ENCODE measurements around the gene SGMS1. TPM values are rescaled to one million over a fixed set of nuclear protein-coding genes. Genes with fewer than 3 reads are reported as not detected.

SGMS1 gene
- total RNA-seq, 1 experiment from 2014 or later, result 20.4 TPM

DNA sequence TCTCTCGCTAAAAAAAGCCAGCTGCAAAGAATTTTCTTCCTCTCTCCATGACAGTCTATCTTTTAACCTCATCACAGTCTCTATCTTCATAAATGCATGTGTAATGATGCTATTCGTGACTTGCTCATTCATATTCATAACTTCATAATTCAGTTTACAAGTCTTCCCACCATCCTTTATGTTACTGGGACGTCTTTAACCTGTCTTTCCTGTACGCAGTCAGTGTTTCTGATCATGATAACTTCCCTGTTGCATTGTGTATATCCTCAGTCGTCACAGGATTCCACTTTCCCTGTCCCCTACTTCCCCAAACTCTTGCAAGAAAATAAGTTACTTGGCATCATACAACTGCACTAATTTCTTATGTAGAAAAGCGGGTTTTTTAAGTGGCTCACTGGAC lies 206.9 kb downstream of the SGMS1 start:
- Histone ChIP-seq H3K27me3 (ENCODE audit: insufficient read depth, low read length) (no peaks in the 10 kb centered on the region; the same call in 1 of the 2 replicates), H4K8ac (replicated peaks; ENCODE audit: insufficient read length, low read depth, low read length) (no peak overlapping the region), H3K79me1 (ENCODE audit: insufficient read depth, low read depth, low read length, poor library complexity, severe bottlenecking) (peaks cover 1% of the 10 kb centered on the region), H2BK20ac (ENCODE audit: low read depth, low read length, poor library complexity, severe bottlenecking) (no peak overlapping the region), H3K23me2 (ENCODE audit: insufficient read length, low read depth, low read length, poor library complexity, severe bottlenecking) (peaks cover 11% of the 10 kb centered on the region), H3K56ac (ENCODE audit: insufficient read length, low read depth, low read length) (no peak overlapping the region), H3K27ac (ENCODE audit: insufficient read length, low read depth, low read length) (no peak overlapping the region), H4K5ac (ENCODE audit: insufficient read length, low read depth, low read length) (no peak overlapping the region), H2BK15ac (ENCODE audit: low read depth, low read length) (no peak overlapping the region), H2BK120ac (ENCODE audit: low read depth, low read length, poor library complexity, severe bottlenecking) (no peak overlapping the region), H4K91ac (ENCODE audit: insufficient read length, low read depth, low read length) (no peak overlapping the region), H2AK5ac (ENCODE audit: insufficient read length, low read length) (no peak overlapping the region), H3K4ac (ENCODE audit: low read depth, low read length) (no peak overlapping the region), H3K9me3 (ENCODE audit: control insufficient read depth, low read depth, low read length) (no peaks in the 10 kb centered on the region), H3K14ac (ENCODE audit: insufficient read depth, low read length) (no peak overlapping the region), H2AFZ (ENCODE audit: low read length) (no peak overlapping the region), H3K18ac (ENCODE audit: insufficient read length, low read depth, low read length) (no peak overlapping the region), H3K9ac (ENCODE audit: extremely low read depth, insufficient read length, low read length) (no peak overlapping the region), H4K20me1 (ENCODE audit: control insufficient read depth, insufficient read depth, insufficient read length) (no peaks in the 10 kb centered on the region), H3K23ac (ENCODE audit: insufficient read length, low read depth, low read length) (no peak overlapping the region), H3K4me1 (ENCODE audit: insufficient read depth, low read length) (peaks cover 5% of the 10 kb centered on the region; the same call in 1 of the 2 replicates), H3T11ph (ENCODE audit: low read length) (no peak overlapping the region), H3K79me2 (ENCODE audit: insufficient read depth, low read length) (no peaks in the 10 kb centered on the region; the same call in 1 of the 2 replicates), H3K4me2 (ENCODE audit: insufficient read depth, insufficient read length, low read length) (no peak overlapping the region), H2BK5ac (ENCODE audit: insufficient read length, low read length) (no peak overlapping the region), H2BK12ac (ENCODE audit: insufficient read length, low read depth, low read length) (no peak overlapping the region)
- H3K4me3 Mint-ChIP-seq, result no peak overlapping the region
- TF ChIP-seq, protein P1, sequence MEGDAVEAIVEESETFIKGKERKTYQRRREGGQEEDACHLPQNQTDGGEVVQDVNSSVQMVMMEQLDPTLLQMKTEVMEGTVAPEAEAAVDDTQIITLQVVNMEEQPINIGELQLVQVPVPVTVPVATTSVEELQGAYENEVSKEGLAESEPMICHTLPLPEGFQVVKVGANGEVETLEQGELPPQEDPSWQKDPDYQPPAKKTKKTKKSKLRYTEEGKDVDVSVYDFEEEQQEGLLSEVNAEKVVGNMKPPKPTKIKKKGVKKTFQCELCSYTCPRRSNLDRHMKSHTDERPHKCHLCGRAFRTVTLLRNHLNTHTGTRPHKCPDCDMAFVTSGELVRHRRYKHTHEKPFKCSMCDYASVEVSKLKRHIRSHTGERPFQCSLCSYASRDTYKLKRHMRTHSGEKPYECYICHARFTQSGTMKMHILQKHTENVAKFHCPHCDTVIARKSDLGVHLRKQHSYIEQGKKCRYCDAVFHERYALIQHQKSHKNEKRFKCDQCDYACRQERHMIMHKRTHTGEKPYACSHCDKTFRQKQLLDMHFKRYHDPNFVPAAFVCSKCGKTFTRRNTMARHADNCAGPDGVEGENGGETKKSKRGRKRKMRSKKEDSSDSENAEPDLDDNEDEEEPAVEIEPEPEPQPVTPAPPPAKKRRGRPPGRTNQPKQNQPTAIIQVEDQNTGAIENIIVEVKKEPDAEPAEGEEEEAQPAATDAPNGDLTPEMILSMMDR (conservative IDR thresholded peaks at IDR 0.05), result no peak
- H3K9me3 Mint-ChIP-seq, result no peaks in the 10 kb centered on the region
- H3K36me3 Mint-ChIP-seq (ENCODE audit: insufficient read depth in 1 of 3, low read depth in 3 of 3), result no peaks in the 10 kb centered on the region
- peaks cover 23 to 36% of the 10 kb centered on the region in 2 experiments for H3K4me1 Mint-ChIP-seq
- H3K27me3 Mint-ChIP-seq (ENCODE audit: low read depth), result peaks cover 3% of the 10 kb centered on the region; the same call in 1 of the 2 replicates
- no peak overlapping the region for H3K27ac Mint-ChIP-seq
- WGBS (ENCODE audit: extremely low coverage, insufficient read length, low lambda C conversion rate), result no CpG with 5 or more reads among the region's 6 CpGs
- no peak for DNase-seq
